Stimulated activated CD8-positive, alpha-beta memory T cell treated with anti-CD3 and anti-CD28 coated beads, Interleukin-15, amount 100 ng/mL, for 4 hours (primary cell): ENCODE measurements around the gene MMP23B.
"Not testable (repeated sequence)": the region's sequence is repeated elsewhere in the genome, so short reads cannot be mapped to it uniquely, and the experiment has no call there.

ENCODE experiments used
- DNase-seq, 2 donors: peaks; one replicate each; pipeline ENCODE4 v3.0.0-alpha.2; 2020; ENCODE audit warnings: low read depth in 2 of 2

Gene MMP23B

DNA sequence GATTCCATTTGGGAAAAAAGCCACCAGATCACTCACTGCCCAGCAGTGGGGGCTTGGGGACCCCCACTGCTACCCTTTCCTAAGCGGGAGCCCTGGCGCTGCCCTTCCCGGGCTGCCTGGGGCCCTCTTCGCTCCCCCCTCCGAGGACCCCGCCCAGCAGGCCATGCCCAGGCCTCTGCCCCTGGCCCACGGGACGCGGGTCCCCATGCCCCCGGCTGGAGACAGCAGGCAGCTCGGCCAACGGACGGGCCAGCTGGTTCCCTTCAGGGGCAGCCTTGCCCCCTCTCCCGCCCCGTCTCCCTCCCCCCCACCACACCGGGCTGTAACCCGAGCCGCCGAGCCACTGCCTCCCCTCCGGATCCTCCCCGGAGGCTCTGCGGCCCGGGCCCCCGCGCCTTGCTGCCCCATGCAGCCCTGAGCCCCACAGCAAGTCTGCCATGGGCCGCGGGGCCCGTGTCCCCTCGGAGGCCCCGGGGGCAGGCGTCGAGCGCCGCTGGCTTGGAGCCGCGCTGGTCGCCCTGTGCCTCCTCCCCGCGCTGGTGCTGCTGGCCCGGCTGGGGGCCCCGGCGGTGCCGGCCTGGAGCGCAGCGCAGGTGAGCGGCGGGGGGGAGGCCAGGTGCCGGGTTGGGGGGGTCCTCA lies at the start of gene MMP23B:
Gene MMP23B, plus strand, starts transcription at position 392 of the 639 bp plus-strand sequence. Its CDS starts 46 bp downstream, at position 438.
- DNase-seq = no peak

DNA sequence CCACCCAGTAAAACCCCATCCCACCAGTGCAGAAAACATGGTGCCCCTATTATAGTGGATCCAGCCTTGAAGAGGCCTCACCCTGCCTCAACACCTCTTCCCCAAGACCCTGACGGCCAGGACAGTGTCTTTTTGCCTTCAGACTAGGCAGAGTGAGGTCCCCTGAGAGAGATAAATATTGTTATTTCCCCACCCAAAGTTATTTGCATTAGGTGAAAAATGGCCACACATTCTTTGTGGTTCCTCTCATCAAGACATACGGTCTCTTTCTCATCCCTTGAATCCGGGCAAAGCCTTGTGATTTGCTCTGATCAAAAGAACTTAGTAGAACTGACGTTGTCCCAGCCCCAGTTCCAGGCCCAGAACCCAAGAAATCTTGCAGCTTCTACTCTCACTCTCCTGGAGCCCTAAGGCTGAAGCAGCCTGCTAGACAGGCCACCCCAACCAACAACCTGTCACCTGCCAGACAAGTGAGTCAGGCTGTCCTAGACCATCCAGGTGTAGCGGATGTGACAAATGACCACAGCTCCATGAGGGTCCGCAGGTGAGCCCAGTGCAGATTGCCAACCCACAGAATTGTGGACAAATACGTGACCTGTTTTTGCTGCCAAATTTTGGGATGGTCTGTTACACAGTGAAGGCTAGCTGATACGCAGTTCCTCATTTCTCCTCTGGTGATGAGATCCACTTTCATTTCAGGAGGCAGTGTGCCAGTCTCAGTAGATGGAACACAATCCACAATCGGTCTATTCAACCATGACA lies 49.2 kb upstream of the MMP23B start:
- no peak for DNase-seq

DNA sequence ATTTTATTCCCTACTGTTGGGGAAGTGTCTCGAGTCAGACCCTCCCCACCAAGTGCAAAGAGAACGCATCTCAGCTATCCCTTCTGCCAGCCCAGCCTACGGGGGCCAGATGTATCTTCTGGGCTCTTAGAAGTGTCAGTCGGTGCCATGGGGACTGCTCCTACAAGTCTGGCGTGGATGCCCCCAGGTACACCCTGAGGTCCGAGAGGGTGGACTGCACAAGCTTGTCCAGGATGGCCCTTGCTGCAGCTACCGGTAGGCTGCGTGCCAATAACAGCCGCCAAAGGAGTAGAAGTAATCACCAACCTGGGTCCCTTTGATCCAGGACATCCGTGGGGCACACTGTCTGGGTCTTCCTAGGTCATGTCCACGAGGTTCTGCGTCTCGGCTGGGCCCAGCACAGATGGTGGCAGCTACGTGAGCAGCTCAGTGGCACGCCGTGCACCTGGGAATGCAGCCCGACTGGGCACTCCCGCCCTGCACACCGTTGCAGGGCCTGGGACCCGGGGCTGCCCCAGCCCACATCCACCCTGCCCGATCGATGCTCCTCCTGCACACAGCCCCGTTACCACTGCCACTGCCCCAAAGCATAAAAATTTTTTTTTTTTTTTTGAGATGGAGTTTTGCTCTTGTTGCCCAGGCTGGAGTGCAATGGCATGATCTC lies 48.5 kb upstream of the MMP23B start:
- DNase-seq = no peak

DNA sequence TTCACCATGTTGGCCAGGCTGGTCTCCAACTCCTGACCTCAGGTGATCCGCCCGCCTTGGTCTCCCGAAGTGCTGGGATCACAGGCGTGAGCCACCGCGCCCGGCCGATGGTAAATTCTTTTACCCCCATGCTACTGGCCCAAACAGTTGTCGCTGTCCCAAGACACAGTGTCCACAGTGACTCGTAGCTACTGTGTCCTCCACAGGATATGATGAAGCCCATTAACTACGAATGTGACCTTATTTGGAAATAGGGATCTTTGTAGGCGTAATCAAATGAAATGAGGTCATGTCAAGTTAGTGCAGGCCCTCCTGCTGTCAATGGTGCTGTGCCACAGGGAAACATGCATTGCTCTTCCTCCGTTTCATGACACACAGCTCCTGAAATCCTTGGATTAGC lies 40.5 kb upstream of the MMP23B start:
- DNase-seq = no peak

DNA sequence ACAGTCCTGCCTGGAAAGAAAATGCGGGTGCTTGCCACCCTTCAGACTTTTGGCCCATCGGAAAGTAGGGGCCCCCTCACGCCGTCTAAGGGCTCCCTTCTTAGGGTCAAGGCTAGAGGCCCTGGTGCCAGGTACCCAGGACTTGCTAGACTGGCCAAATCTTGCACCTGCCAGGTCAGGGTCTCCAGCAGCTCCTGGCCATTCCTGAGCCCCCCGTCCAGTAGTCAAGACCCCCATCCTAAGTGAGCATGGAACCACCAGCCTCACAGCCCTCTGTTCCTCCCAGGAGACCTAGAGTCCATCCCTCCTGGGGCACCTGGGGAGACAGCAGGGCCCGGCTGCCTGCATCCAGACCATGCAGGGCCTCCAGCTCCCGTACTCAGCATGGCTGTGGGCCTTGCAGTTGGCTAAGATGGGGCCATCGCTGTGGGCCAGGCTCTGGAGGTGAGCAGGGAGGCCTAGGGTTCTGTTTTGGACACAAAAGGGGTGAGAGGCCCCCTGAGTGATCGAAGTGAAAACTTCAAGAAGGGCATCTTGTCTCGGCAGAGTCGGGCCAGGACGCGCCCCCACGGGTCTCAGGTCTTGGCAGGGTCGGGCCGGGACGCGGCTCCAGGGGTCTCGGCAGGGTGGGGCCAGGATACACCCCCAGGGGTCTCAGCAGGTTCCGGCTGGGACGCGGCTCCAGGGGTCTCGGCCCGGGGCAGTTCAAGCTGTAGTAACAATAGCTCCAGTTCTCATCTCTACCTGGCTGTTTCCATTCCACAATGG lies 38.0 kb upstream of the MMP23B start:
- no peak for DNase-seq

DNA sequence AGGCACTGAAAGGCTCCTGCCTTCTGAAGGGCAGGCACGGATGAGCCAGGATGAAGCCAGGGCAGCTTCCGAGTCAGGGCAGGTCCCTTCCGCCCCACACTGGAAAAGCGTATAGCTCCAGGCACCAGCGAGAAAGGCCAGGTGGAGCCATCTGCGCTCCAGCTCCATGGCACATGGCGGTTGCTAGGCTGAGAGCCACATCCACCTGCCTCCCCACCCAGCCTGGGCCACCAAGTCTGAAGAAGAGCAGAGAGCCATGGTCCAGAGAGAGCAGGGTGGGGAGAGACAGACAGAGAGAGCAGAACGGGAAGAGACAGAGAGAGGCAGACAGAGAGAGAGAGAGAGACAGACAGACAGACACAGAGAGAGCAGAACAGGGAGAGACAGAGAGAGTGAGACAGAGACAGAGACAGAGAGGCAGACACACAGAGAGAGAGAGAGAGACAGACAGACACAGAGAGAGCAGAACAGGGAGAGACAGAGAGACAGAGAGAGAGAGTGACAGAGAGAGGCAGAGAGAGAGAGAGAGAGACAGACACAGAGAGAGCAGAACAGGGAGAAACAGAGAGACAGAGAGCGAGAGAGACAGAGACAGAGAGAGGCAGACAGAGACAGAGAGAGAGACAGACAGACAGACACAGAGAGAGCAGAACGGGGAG lies 37.2 kb upstream of the MMP23B start:
- DNase-seq = no peak

DNA sequence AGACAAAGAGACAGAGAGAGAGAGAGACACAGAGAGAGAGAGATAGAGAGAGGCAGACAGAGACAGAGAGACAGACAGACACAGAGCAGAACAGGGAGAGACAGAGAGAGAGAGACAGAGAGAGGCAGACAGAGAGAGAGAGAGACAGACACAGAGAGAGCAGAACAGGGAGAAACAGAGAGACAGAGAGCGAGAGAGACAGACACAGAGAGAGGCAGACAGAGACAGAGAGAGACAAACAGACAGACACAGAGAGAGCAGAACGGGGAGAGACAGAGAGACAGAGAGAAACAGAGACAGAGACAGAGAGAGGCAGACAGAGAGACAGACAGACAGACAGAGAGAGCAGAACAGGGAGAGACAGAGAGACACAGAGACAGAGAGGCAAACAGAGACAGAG lies 36.6 kb upstream of the MMP23B start:
- DNase-seq = not testable (repeated sequence)

DNA sequence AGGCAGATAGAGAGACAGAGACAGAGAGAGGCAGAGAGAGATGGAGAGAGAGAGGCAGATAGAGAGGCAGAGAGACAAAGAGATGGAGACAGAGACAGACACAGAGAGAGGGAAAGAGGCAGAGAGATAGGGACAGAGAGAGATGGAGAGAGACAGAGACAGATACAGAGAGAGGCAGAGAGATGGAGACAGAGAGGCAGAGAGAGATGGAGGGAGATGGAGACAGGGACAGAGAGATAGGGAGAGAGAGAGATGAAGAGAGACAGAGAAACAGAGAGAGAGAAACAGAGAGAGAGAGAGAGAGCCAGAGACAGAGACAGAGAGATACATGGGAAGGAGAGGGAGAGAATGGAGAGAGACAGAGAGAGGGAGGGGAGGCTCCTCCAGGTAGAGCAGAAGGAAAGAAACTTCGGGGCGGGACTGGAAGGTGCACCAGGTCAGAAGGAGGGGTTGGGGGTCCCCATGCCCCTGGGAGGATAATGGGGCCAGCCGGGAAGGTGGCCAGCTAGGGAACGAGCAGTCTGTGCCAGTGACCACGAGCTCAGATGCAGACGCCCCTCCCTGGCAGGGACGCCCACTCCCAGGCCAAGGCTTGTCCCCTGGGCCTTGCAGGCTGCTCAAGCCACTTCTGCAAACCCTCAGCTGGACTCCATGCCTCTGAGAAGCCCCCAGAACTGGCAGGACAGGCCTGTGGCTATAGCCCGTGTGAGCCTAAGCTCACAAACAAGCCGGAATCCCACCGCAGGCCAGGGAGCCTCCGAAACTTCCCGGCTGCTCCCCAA lies 35.3 kb upstream of the MMP23B start:
- DNase-seq = no peak

DNA sequence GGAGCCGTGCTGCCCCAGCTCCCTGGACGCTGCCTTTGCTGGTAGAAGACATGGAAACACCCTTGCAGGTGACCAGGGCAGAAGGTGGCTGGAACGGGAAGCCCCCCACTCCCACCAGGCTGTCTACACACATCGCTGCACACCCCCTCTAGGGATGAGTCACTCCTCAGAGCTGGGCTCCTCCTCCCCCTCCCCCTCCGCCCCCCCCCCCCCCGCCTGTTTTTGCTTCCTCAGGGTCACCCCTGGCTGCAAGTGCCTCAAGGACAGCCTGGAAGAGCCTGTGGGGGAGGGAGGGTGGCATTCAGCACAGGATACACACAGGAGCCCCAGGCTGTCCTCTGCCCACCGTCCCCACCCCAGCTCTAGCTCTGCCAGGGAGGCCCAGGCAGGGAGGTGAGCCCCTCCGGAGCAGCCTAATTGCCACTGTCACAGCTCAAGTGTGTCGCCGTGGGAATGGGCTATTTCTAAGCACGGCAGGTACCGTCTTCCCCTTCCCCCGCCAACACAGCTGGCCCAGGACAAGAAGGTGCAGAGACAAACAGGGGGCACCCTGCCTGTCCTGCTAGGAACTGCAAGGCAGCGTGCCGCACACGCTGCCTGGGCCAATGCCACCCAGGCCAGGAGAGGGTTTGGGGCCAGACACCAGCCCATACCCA lies 34.6 kb upstream of the MMP23B start:
- no peak for DNase-seq

DNA sequence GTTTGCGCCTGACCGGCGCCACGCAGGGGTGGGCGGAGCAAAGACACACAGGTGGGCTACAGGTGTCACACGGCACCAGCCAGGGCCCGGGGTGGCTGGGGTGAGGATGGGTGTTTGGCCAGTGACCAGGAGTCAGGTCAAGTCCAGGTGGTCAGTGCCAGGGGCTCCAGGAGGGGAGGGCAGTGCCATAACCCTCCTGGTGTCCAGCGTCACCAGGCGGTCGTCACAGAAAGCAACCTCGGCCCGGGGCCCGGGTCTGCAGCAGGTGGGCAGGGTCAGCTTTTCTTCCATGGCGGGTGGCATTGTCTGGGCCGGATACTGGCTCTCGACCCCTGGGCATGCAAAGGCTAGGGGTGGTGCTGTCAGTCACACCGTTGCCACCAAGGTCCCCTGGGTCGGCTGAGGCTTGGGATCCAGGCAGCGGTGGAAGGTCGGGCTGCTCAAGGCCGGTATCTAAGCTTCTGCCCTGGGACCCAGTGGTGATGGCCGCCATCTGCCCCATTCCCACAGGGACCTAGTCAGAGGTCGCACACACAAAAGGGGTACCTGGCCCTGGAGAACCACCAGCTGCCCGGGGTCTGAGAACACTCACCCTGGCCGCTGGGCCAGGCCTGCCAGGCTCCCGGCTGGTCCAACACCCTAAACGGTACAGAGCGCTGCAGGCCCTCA lies 33.8 kb upstream of the MMP23B start:
- DNase-seq = no peak

DNA sequence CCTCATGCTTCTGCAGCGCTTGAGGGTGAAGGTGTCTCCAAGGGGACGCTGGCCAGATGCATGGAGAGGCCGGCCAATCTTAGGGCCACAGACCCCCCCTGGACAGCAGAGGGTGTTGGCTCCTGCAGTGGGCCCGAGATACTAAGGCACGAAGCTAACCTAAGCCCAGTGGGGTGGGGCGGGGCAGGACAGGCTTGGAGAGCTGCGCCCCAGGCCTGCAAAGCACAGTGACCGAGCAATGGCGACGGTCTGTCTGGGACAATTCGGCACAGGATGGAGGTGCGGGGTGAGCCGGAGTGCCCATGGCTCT lies 33.3 kb upstream of the MMP23B start:
- no peak for DNase-seq

DNA sequence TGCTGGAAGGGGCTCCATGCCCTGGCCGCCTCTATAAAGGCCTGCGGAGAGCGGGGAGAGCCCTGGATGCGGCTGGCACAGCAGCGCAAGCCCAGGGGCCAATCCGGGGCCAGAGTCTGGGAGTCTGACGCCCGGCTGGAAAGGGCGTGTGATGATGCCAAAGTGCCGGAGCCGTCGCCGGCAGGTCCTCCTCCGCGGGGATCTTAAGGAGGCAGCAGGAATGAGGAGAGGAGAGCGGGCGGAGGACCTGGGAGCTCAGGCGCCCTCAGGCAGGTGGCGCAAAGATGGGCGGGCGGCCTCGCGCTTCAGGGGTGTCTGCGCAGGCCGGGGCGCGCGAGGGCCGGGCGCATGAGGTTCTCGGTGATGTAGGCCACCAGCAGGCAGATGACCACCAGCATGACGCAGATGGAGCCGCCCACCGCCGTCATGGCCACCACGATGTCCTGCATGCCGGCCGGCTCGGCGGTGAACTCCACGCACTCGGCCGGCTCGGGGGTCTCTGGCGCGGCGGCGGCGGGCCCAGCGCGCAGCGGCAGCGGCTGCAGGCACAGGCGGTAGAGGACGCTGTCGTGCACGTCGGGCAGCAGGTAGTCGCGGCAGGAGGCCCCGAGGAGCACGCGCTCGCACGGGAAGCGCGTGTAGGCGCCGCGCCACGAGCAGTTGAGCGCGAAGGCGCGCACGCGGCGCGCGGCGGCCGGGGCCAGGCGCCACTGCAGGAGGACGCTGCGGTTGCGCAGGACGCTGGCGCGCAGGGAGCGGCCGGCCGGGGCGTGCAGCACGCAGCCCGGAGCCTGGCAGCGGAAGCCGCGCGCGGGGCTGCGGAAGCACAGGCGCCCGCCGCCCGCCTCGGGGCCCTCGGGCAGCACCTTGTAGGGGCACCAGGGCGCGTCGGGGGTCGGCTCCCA lies 32.7 kb upstream of the MMP23B start:
- no peak for DNase-seq

DNA sequence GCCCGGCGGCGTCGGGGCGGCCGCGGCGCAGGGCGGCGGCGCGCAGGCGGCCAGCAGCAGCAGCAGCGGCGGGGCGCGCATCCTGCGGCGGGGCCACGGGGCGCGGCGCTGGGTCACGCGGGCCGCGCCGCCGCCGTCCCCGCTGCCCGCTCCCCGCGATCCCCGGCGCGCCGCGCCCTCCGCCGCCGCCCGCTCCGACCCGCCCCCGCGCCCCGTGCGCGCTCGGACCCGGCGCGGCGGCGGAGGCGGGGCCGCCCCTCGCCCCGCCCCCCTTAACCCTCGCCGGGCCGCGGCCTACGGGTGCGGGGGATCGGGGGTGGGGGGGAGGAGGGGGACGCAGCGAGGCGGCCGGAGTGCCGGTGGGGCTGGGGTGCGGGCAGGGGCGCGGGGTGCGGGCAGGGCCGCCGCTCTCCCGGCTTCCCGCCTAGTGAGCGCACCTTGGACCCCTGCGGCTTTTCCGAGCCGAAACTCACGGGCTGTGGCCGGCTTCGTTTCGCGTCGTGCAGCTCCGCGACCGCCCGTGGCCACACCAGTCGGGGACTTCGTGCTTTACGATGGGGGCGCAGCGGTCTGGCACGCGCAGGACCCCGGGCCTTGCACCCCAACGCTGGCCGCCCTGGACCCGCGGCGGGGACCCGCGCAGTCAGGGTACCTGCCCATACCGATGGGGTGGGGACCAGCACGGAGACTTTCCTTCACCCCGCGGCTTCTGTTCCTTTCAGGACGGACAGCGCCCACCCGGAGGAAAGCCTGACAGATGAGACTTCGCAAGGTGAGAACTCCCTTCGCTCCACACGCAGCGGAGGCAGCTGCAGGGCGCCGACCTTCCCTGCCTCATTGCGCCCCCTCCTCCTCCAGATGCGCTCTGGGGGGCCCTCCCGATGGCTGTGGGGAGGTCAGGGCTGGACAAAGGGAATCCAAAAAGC lies 31.8 kb upstream of the MMP23B start, which contains the start of gene FNDC10:
Gene FNDC10, minus strand, starts transcription at position 201 of the 926 bp plus-strand sequence. Its CDS starts 120 bp downstream, at position 81.
- DNase-seq = no peak

DNA sequence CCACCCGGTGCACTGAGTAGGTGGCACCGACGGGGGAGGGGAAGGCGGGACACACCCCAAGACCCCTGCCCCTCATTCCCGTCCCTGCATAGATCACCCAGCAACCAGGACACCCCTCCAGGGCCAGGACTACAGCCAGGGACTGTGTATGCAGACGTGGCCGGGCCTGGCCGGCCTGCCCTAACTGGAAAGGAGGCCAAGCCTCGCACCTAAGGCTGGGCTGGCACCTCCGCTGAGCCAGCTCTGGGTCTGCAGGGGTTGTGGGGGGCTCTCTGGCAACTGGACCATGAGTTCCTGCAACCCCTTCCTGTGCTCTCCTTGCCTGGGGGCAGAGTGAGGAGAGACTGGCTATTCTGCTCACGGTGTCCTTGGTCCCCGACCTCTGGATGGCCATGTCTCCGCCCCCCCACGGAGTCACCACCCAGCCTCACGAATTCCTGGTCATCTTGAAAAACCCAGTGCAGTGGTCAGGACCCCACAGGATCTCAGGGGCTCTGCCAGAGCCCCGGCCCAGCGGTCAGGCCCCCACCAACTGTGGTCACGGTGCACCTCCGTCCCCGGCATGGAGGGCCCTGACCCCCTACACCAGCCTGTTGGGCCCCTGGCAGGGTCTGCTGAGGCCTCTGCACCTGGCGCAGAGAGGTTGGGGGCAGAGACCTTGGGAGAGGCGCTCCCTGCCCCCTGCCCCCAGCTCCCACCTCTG lies 31.0 kb upstream of the MMP23B start:
- no peak for DNase-seq

DNA sequence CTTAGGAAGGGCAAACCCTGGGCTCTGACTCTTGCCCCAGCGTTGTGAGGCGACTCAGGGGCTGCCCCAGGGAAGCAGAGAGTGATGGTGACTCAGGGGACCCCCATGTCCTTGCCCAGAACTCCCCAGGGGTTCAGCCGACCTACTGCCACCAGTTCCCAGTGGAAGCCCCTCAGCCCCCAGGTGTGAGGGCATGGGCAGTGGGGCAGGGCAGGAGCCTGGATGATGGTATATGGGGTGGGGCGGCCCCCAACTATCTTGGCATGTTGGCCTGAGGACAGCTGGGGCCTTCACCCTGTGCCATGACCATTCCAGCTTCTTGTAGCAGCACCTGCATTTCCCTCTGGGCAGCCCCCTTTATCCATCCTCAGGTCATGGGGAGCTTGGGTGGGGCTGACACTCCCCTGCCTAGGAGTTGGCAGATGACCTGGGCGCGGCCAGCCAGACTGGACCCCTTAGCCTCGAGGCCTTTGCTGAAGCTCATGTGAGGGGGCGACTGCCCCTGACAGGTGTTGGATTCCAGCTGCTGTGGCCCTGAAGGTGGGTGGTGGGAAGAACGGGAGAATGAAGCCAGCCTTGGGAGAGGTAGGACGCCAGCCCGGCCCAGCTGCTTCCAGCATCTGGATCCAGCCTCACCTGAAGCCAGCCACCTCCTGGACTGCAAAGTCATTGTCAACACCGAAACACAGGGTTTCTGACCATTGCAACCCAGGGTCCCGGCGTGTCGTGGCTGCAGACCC lies 30.2 kb upstream of the MMP23B start:
- DNase-seq = no peak

DNA sequence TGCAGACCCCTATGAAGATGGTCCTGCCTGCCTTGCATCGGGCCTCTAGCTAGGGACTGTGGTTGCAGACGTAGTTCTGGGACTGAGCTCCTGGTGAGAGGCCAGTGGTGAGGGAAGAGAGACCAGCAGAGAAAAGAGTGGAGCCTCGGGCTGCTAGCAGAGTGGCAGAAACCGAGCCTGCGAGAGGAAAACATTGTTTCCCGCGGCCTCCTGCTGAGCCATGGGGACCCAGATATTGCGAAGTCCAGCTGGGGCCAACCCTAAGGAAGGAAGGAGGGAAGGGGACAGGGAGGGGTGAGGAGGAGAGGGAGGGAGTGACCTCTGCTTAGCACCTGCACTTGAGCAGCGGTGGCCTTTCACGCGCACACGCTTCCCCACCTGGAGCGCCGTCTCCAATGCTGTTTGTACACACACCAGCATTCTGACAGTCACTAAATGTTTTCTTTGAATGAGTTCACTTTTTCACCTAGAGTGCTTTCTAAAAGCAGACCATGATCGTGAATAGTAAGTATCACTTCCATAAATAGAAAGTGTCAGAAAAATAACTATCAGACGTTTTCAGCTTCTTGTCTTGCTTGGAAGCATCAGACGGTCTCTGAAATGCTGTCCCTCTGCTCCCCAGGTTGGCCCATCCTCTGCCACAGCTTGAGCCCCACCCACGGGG lies 29.5 kb upstream of the MMP23B start:
- no peak for DNase-seq
